ENCODE measurements around the gene RFXANK.

The RFXANK gene

GRCh38 chr19:19240476-19240875, 48.4 kb downstream of the RFXANK start:
- no peak for TF ChIP-seq POLR2A (IDR thresholded peaks at IDR 0.05; ENCODE audit: low read depth, low read length)
- no peak for FAIRE-seq
- DNase-seq (ENCODE audit: insufficient read length, low spot score): no peak

GRCh38 chr19:19250196-19250801, 58.2 kb downstream of the RFXANK start:
- DNase-seq (ENCODE audit: insufficient read length, low spot score): no peak
- TF ChIP-seq POLR2A (IDR thresholded peaks at IDR 0.05; ENCODE audit: low read depth, low read length): no peak
- no peak for FAIRE-seq

All from H54 (cell line).